Erythroblast (primary cell): Measurements from ENCODE around the gene MGAM2.

Source experiments
- GATA1 ChIP-seq: IDR thresholded peaks from 2 replicates; pipeline ENCODE4 v1.6.1; 2011; ENCODE audit warnings: low read depth, mild to moderate bottlenecking, control low read depth, low read length, moderate library complexity
- POLR2A ChIP-seq: IDR thresholded peaks from 2 replicates; pipeline ENCODE4 v1.6.1; 2011; ENCODE audit warnings: mild to moderate bottlenecking, low read length

DNA sequence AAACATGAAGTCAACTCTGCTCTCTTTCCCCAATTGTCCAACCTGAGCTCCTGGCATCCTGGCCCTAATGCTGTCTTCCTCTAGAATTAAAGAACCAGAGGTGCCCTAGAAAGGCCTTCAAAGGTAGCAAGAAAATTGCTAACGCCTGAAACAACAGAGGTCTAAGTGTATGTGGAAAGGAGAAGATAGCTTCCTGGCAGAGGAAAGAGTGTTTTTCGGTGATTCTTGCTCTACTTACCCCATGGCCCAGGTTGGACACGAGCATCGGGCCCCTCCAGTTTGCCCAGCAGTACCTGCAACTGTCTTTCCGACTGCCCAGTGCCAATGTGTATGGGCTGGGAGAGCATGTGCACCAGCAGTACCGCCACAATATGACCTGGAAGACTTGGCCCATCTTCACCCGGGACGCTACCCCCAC is 22.2 kb downstream of the MGAM2 start:
- TF ChIP-seq POLR2A (no peak), GATA1 (no peak)
